GM18861 (cell line): ENCODE results near the gene EPB41L1.

Source experiments
- ATAC-seq: cut with Tn5 transposase; IDR thresholded peaks from one replicate; pipeline ENCODE4 v1.9.1; 2021; ENCODE audit not compliant: unreplicated experiment

Gene EPB41L1

GRCh38 chr20:36154700-36155628 lies at the start of gene EPB41L1:
EPB41L1 (plus strand) TSS chr20:36154740; CDS start chr20:36173778, 19,038 bp downstream.
- no peak for ATAC-seq

- ATAC-seq = no peak
Observed at GRCh38 chr20:36104856-36105255, 49.7 kb upstream of the EPB41L1 start.

DNA sequence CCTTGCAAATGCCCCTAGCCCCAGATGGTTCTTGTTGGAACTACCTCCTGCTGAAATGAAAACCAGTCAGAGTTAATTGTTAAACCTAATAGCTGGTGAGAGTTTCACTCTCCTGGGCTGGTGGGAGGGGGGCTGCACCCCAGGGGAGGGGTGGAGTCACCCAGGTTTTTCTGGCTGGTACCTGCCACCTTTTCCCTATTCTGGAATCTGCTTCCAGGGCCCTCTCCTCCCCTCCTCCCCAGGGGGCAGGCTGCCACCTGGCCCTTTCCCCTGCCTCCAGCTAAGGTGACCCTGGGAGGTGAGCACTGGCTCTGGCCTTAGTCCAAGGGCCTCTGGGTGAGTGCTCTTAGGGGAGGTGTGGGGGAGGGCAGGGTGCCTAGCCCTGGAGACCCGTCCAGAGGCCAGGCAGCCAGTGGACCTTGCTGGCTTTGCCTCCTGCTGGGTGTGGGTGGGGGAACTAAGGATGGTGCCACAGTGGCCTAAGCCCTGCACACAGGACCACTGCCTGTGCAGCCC lies 48.8 kb upstream of the EPB41L1 start:
- no peak for ATAC-seq

- no peak for ATAC-seq
Observed at GRCh38 chr20:36106606-36107005, 47.9 kb upstream of the EPB41L1 start.

GRCh38 chr20:36107881-36108280 lies 46.7 kb upstream of the EPB41L1 start:
- no peak for ATAC-seq

DNA sequence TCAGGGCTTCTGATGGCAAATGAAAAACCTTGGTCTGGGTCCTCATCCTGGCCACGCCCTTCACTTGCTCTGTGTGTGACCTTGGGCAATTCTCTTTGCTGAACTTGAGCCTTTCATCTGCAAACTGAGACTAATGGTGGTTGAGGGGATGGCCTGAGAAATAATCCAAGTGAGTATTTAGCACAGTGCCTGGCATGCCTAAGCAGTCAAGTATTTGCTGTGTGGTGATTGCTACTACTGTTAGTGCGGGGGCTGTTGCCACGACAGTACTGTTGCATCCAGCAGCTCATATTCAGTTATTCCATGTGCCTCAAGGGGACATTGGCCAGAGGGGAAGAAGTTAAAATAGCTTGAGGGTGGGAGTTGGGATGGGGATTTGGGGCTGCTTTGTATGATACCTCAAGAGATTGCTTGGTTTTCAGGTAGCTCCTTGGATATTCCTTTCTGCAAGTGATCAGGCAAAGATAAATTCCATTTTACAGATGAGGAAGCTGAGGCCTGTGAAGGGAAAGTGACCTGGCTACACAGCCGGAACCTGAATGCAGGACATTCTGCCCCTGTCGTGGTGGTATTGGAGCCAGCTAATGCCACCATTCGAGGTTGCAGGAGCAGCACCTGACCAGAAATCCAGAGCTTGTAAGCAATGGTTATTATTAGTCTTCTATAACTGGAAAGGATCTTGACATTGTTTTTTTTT lies 45.1 kb upstream of the EPB41L1 start:
- ATAC-seq = no peak

- no peak for ATAC-seq
Observed at GRCh38 chr20:36110994-36111393, 43.5 kb upstream of the EPB41L1 start.

DNA sequence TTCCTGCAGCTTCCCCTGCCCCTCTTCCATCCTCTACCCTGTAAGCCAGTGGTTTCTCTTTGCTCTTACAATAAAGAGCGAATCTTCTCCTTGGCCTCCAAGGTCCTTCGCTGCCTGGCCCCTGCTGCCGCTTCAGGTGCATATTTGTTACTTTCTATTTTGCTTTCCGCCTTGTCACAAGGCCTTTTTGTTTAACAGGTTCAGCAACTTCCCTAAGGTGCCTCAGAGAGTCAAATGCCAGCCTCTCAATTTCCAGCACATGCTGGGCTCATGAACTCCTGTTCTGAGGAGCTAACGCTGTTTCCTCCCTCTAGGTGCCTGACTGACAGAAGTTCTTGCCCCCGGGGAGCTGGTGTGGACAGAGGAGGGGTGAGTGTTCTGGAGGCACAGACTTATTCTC lies 42.4 kb upstream of the EPB41L1 start:
- no peak for ATAC-seq

DNA sequence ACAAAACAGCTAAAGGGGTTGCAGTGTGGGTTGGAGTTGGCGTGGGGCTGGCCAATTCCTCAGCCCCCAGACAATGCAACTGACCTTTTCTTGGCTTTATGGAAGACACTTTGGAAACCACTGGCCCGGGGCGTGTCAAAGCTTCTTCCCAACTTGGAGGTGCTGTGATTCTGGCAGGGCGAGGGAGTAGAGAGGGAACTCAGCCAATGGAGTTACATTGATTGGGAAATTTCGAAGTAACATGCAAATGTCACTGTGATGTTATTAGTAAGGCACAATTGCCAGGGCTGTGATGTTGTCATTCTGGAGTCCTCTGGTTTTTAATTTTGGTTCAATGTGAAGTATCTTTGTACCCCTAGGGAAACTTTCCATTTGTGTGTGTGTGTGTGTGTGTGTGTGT lies 41.5 kb upstream of the EPB41L1 start:
- no peak for ATAC-seq

DNA sequence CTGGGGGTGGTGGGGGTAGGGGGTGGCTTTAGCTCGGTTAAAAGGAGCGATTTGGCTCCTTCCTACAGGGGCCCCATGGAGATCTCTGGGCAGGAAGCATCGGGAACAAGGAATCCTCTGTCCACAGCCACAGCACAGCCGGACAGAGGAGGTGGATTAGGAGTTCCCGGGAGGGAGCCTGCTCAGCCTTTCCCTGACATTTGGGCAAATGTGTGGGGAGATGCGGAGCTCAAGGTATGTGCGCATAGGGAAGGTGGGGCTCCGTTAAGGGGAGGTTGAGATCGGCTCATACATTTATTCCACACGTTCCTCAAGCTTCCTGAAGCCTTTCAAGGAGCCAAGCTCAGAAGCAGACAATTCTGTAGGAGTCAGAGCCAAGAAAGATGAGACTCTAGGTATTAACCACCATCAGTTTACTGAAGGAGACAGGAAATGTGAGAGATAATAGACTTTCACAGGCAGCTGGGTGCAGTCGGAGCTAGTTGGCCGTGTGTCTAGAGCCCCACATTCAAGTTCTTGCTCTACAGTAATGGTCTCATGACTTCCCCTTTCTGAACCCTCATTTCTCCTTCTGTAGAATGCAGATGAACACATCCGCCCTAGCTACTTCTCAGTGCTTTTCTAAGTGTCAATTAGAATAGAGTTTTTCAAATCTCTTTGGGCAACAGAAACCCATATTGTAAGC lies 40.8 kb upstream of the EPB41L1 start:
- no peak for ATAC-seq

- ATAC-seq = no peak
Observed at GRCh38 chr20:36114707-36115106, 39.8 kb upstream of the EPB41L1 start.

- no peak for ATAC-seq
Observed at GRCh38 chr20:36115925-36116324, 38.6 kb upstream of the EPB41L1 start.

GRCh38 chr20:36116807-36117441 lies 37.6 kb upstream of the EPB41L1 start:
- ATAC-seq = no peak

DNA sequence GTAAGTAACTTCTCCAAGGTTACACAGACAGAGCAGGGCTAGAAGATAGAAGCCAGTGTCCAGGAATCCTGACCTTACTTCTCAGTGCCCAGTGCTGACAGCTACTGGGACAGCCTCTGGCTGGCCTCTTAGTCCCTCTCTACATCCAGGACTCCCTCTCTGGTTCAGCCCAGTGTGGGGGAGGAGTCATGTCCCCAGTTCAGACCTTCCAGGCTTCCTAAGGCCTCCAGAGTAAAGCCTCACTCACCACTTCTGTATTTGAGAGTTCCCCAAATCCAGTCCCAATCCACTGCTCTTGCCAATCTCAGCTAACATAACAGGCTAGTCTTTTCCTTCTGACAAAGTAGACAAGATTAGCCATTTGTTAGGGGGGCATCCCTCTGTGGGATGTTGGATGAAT lies 36.9 kb upstream of the EPB41L1 start:
- no peak for ATAC-seq

- ATAC-seq = no peak
Observed at GRCh38 chr20:36118371-36118770, 36.2 kb upstream of the EPB41L1 start.

- no peak for ATAC-seq
Observed at GRCh38 chr20:36119537-36119936, 35.0 kb upstream of the EPB41L1 start.

DNA sequence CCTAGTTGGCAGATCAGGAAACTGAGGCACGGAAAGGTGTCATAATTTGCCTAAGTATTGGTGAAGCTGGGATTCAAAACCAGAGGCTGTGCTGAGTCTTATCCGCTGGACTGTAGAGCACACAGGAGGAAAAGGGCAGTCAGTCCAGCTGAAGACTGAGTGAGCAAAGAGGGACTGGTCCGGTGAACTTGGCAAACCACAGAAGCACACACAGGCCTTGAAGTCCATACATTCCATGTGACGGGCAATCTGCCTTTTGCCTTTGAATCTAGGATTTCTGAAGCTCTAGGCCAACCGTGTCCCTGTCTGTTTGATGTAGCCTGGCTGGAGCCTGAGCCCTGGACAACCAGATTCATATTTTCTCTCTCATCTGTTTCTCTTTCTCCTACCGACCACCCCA lies 34.3 kb upstream of the EPB41L1 start:
- no peak for ATAC-seq

DNA sequence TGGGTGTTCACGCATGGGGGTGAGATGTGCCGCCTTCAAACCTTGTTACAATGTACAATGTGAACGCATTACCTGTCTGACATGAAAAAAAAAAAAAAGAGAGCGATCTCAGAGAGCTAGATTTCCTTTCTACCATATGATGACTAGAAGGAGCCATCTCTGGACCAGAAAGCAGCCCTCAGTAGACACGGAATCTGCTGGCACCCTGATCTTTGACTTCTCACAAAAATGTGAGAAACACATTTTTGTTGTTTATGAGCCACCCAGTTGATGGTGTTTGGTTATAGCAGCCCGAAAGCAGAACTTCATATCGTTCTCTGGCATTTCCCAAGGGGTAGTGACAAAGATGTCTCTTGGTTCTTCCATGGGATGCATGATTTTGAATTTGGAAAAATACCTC lies 33.5 kb upstream of the EPB41L1 start:
- no peak for ATAC-seq

DNA sequence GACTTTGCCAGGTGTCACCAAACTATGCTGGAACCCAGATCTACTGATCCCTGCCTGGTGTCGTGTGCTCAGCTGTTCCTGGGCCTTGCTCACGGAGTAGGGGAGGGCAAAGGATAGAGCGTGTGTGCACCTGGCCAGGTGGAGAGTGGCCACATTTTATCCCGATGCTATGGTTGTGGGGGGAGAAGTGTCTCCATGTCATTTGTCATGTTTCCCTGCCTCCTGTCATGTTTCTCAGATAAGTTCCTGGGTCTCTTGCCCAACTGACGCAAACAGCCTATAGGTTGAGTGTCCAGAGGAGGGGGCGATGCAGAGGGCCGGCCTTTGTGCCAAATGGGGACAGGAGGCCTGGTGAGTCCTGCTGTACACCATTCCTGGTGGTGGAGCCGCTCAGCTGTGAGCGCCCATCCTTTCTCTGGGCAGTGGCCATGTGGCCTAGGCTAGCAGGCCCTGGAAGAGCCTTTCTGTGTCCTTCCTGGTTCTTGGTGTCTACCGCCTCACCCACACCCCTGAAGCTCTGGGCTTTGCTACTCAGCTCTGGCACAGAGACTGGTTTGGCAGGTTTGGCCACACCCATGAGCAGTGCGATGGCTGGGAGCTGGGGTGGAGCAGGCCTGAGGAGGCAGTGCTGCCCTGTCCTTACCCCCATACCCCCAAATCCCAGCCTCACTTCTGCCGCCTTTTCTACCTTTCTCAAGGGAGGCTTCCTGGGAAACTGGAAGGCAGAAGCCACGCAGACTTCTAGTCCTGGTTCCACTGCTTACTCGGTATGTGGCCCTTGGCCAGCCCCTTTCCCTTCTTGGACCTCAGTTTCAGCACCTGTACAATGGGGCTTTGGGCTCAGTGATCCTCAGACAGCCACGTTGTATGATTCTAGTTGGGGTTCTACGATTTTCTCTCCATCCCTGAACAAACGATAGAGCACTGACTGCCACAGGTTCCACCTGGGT lies 32.3 kb upstream of the EPB41L1 start:
- ATAC-seq = no peak

DNA sequence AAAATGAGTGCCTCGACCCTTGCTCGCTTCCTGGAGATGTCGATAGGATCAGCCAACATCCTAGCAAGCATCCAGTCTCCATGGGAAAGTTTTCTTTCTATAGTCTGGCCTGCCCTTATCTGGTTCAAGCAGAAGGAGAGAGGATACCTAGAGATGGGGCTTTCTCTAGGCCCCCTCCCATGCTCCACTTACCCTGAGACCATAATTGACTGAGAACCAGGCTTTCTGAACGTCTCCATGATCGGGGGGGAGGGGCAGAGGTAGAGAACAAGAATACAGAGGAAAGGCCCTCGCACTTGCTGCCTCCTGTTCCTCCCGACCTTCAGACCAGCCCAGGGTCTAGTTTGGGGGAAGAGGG lies 31.6 kb upstream of the EPB41L1 start:
- ATAC-seq = no peak
